K562 (cell line): ENCODE measurements around the gene CXCL1. TPM values are rescaled to one million over a fixed set of nuclear protein-coding genes. Genes with fewer than 3 reads are reported as not detected.

Experiments used
- ATAC-seq: fragments of 200-7000 bp; cut with Tn5 transposase; 3 replicates; pipeline ENCODE4 v1.9.1; 2020; ENCODE audit warnings: moderate library complexity
- BruUV-seq: library from RNA; stranded (reverse); fragments of 400-500 nt; replicated peaks from 2 replicates; lab custom pipeline; 2021; lab: Mats Ljungman, UMichigan
- CTCF ChIA-PET: fragments of 300-600 bp; formaldehyde crosslinking; extraction: SDS; loops from one replicate; lab custom pipeline; 2021; ENCODE audit warnings: low intra/inter-chr PET ratio; lab: Yijun Ruan, JAX
- POLR2A ChIA-PET: fragments of 300-600, 350-650 bp; sonication (Branson Sonifier 250); formaldehyde crosslinking; extraction: SDS; loops from one replicate; lab custom pipeline; 2021; ENCODE audit warnings: antibody characterized with exemption, inconsistent platforms; lab: Yijun Ruan, JAX
- DNase-seq, 4 experiments: peaks; one replicate each; pipeline versions ENCODE4 v3.0.0 to v3.0.0-alpha.2; 2011 to 2018; ENCODE audit warnings: low spot score in 3 of 4, mixed read lengths in 3 of 4; ENCODE audit errors: extremely low read depth in 1 of 4
- FAIRE-seq: peaks from 2 replicates; lab custom pipeline; 2011; peaks lifted over from hg19 to GRCh38; lab: Jason Lieb, UNC
- H2AFZ ChIP-seq: 2 replicates; pipeline ENCODE4 v1.6.0; 2011; ENCODE audit warnings: low read depth, low read length, control low read depth, inconsistent platforms
- H3K27ac ChIP-seq: fragments of 200-600 bp; 3 replicates; pipeline ENCODE4 v1.8.0; 2011; ENCODE audit warnings: low read depth, mild to moderate bottlenecking, control low read depth, inconsistent platforms, low read length, moderate library complexity, mixed read lengths; ENCODE audit errors: extremely low read depth
- H3K27me3 ChIP-seq, 2 experiments: fragments of 300-600 bp in 1 of 2; 2 replicates in 1 of 2; 3 replicates in 1 of 2; pipeline versions ENCODE4 v1.6.0 to v1.8.0; 2011; ENCODE audit warnings: inconsistent platforms in 2 of 2, low read length in 2 of 2, mild to moderate bottlenecking in 1 of 2, mixed read lengths in 1 of 2, moderate library complexity in 1 of 2; ENCODE audit not compliant: control insufficient read depth in 2 of 2, insufficient read depth in 2 of 2
- H3K36me3 ChIP-seq: fragments of 300-600 bp; 3 replicates; pipeline ENCODE4 v1.8.0; 2011; ENCODE audit warnings: mild to moderate bottlenecking, low read length, inconsistent platforms; ENCODE audit not compliant: control insufficient read depth, insufficient read depth
- H3K4me1 ChIP-seq, 2 experiments: fragments of 200-600 bp in 1 of 2; replicated peaks in 1 of 2; 2 replicates in 1 of 2; 3 replicates in 1 of 2; pipeline versions ENCODE4 v1.5.1 to v1.8.0; 2011; ENCODE audit warnings: inconsistent platforms in 2 of 2, low read length in 2 of 2, mild to moderate bottlenecking in 1 of 2, mixed read lengths in 1 of 2, moderate library complexity in 1 of 2; ENCODE audit not compliant: control insufficient read depth in 2 of 2, insufficient read depth in 2 of 2
- H3K4me2 ChIP-seq: 2 replicates; pipeline ENCODE4 v1.6.1; 2011; ENCODE audit warnings: low read length, control low read depth, inconsistent platforms, mixed read lengths; ENCODE audit not compliant: insufficient read depth
- H3K4me3 ChIP-seq: fragments of 200-600 bp; sonication (generic), shearing (Covaris generic); 2 replicates; pipeline ENCODE4 v1.5.1; 2016; ENCODE audit warnings: control low read depth, inconsistent platforms
- H3K79me2 ChIP-seq: fragments of 200-600 bp; 3 replicates; pipeline ENCODE4 v1.8.0; 2011; ENCODE audit warnings: low read length, inconsistent platforms; ENCODE audit not compliant: control insufficient read depth, insufficient read depth
- H3K9ac ChIP-seq, 2 experiments: 2 replicates each; pipeline versions ENCODE4 v1.6.0 to v1.6.1; 2011; ENCODE audit warnings: low read depth in 2 of 2, low read length in 2 of 2, control low read depth in 1 of 2, inconsistent platforms in 1 of 2, mild to moderate bottlenecking in 1 of 2, mixed read lengths in 1 of 2; ENCODE audit not compliant: insufficient read depth in 1 of 2
- H3K9me1 ChIP-seq: one replicate; pipeline ENCODE4 v1.6.0; 2011; ENCODE audit warnings: inconsistent platforms, mild to moderate bottlenecking, low read length, moderate library complexity; ENCODE audit not compliant: control insufficient read depth, insufficient read depth
- H3K9me3 ChIP-seq: replicated peaks from 2 replicates; pipeline ENCODE4 v1.5.1; 2011; ENCODE audit warnings: low read depth, low read length, inconsistent platforms; ENCODE audit not compliant: control insufficient read depth, insufficient read depth
- H4K20me1 ChIP-seq: replicated peaks from 2 replicates; pipeline ENCODE4 v1.6.1; 2011; ENCODE audit warnings: low read length, inconsistent platforms, mixed read lengths; ENCODE audit not compliant: control insufficient read depth, insufficient read depth
- E2F8 ChIP-seq: fragments of 450-650 bp; IDR thresholded peaks from 2 replicates; pipeline ENCODE4 v1.7.1; 2018; ENCODE audit warnings: mild to moderate bottlenecking, low read depth; ENCODE audit not compliant: partially characterized antibody
- NR2C1 ChIP-seq, 2 experiments: fragments of 450-650 bp; IDR thresholded peaks; 2 replicates each; pipeline ENCODE4 v1.6.1; 2017; ENCODE audit warnings: mild to moderate bottlenecking in 2 of 2, antibody characterized with exemption in 1 of 2, inconsistent platforms in 1 of 2, missing compliant biosample characterization in 1 of 2, missing genetic modification characterization in 1 of 2
- NR3C1 ChIP-seq: sonication (generic); formaldehyde crosslinking; IDR thresholded peaks from 2 replicates; pipeline ENCODE4 v1.8.1; 2022; ENCODE audit warnings: missing genetic modification reagents
- RCOR1 ChIP-seq, 2 experiments: IDR thresholded peaks; 2 replicates each; pipeline ENCODE4 v1.6.1; 2012; ENCODE audit warnings: low read depth in 2 of 2, low read length in 2 of 2, borderline replicate concordance in 1 of 2, improper control_type of control experiment in 1 of 2
- WGBS: fragments of 100-300 bp; shearing (Covaris generic); methylation state at CpG from one replicate; pipeline ENCODE4 v1.1.6; 2016; ENCODE audit warnings: low coverage, mixed read lengths; ENCODE audit not compliant: insufficient coverage; ENCODE audit errors: missing lambda C conversion rate; 5-methylcytosine and 5-hydroxymethylcytosine counted together
- in situ Hi-C: fragments of 300-500 bp; cut with MboI; formaldehyde crosslinking; loops from 4 replicates; pipeline ENCODE4 v1.15.0; 2018; ENCODE audit warnings: inconsistent platforms, mixed read lengths
- intact Hi-C: fragments of 100-400 bp; cut with micrococcal nuclease; formaldehyde crosslinking; loops from 2 replicates; pipeline ENCODE4 v1.14.2; 2022
- polyA plus RNA-seq, 8 experiments: library from polyadenylated mRNA; depleted of rRNA in 4 of 8; stranded (reverse) in 5 of 8; unstranded in 3 of 8; fragments of >200 nt; fragmentation: Nextera tagmentation in 2 of 8; fragmentation: Illumina TruSeq in 1 of 8; extraction: Ambion mirVana in 2 of 8; extraction: Trizol in 1 of 8; gene quantifications; 2 replicates each; pipeline versions ENCODE4 v1.2.1 to v1.2.3, GENCODE V29; 2011 to 2014; ENCODE audit warnings: inconsistent platforms in 1 of 8, missing spikeins in 1 of 8
- total RNA-seq, 7 experiments: library from RNA; depleted of rRNA in 6 of 7; stranded (reverse); fragments of >200 nt in 6 of 7; fragmentation: Illumina TruSeq in 2 of 7; extraction: Trizol in 2 of 7; gene quantifications; 2 replicates each; pipeline versions ENCODE4 v1.2.1 to v1.2.3, GENCODE V29; 2011 to 2021; ENCODE audit warnings: low replicate concordance in 1 of 7

Gene CXCL1
- total and polyA plus RNA-seq, 9 of the 15 experiments (the other 6 are each of a cell fraction or from before 2014, with no cell fraction given): 0.07 to 2.2 (median 0.32) TPM; not detected in 3

GRCh38 chr4:73828956-73829355 lies 40.2 kb upstream of the CXCL1 start:
- no peak for DNase-seq
- FAIRE-seq: no peak
- Histone ChIP-seq H3K9ac (no peak overlapping the region), H3K4me3 (no peak overlapping the region), H3K4me2 (no peak overlapping the region), H3K9me3 (no peaks in the 10 kb centered on the region), H4K20me1 (no peaks in the 10 kb centered on the region), H3K36me3 (no peaks in the 10 kb centered on the region), H3K27ac (no peak overlapping the region), H3K4me1 (peaks cover 0 to 18% of the 10 kb centered on the region in 2 experiments; a peak in 2 of 5 replicates), H3K79me2 (no peaks in the 10 kb centered on the region), H2AFZ (no peak overlapping the region), H3K27me3 (no peaks in the 10 kb centered on the region), H3K9me1 (no peaks in the 10 kb centered on the region)
- 78% methylated on average over 3 of the region's 3 CpGs for WGBS
- no peak for ATAC-seq
- CTCF ChIA-PET: no interaction called here
- POLR2A ChIA-PET: no interaction called here
- intact Hi-C loops: no loop called here
- TF ChIP-seq E2F8 (no peak), RCOR1 (IDR thresholded peaks at IDR 0.05; ENCODE audit: borderline replicate concordance in 1 of 2, low read depth in 2 of 2, low read length in 2 of 2) (no peak), NR2C1 (IDR thresholded peaks at IDR 0.05) (no peak), NR2C1 (tag; IDR thresholded peaks at IDR 0.05) (no peak), NR3C1 (no peak)
- BruUV-seq: no TSS peak
- in situ Hi-C loops: no loop called here
